OCI-LY1 (cell line): ENCODE data around the gene CCDC7.

Experiments used
- CTCF ChIP-seq: fragments of 200-600 bp; sonication (generic), shearing (Covaris generic); IDR thresholded peaks from 2 replicates; pipeline ENCODE4 v1.5.1; 2017; ENCODE audit warnings: mild to moderate bottlenecking, antibody characterized with exemption, low read length, moderate library complexity, mixed read lengths
- EZH2 ChIP-seq: fragments of 200-600 bp; sonication (generic), shearing (Covaris generic); IDR thresholded peaks from 2 replicates; pipeline ENCODE4 v1.8.0; 2017; ENCODE audit warnings: borderline replicate concordance, mixed run types, mild to moderate bottlenecking, antibody characterized with exemption, low read length, moderate library complexity, mixed read lengths

GRCh38 chr10:32538256-32538655 lies 92.3 kb downstream of the CCDC7 start:
- TF ChIP-seq EZH2, result no peak
- TF ChIP-seq CTCF, result no peak
